Globus pallidus (tissue), 1 donor: Measurements from ENCODE around the gene IFNLR1.

ENCODE experiments used
- DNase-seq: peaks from one replicate; pipeline ENCODE4 v3.0.0-alpha.2; 2015; ENCODE audit warnings: low spot score

The IFNLR1 gene

GRCh38 chr1:24175033-24175755 is 11.9 kb downstream of the IFNLR1 start:
- no peak for DNase-seq

DNA sequence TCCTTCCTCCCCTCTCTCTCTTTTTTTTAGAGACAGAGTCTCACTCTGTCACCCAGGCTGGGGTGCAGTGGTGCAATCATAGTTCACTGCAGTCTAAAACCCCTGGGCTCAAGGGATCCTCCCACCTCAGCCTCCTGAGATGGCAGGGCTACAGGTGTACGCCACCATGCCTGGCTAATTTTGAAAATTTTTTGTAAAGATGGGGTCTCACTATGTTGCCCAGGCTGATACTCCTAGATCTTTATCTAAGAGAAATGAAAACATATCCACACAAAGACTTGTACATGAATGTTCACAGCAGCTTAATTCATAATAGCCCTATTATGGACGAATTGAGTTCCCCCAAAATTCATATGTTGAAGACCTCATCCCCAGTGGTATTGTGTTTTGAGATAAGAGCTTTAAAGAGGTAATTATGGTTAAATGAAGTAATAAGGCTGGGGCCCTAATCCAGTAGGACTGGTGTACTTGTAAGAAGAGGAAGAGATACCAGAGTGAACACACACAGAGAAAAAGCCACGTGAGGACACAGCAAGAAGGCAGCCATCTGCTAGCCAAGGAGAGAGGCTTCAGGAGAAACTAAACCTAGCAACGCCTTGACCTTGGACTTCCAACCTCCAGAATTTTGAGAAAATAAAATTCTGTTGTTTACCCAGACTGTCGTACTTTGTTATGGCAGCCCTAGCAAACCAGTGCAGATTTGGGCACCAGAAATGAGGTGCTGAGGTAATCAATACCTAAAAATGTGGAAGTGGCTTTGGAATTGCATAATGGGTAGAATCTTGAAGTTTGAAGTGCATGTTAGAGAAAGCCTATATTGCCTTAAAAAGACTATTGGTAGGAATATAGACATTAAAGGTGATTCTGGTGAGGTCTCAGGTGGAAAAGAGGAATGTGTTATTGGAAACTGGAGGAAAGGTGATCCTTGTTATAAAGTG is 13.2 kb downstream of the IFNLR1 start:
- no peak for DNase-seq

DNA sequence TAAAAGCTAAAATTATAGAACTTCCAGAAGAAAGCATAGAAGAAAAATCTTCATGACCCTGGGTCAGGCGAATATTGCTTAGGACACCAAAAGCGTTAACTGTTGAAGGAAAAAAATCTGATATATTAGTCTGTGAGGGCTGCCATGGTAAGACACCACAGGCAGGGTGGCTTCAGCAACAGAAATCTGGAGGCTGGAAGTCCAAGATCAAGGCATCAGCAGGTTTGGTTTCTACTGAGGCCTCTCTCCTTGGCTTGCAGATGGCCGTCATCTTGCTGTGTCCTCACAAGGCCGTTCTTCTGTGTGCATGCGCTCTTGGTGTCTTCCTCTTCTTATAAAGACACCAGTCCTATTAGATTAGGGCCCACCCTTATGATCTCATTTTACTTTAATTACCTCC is 14.5 kb downstream of the IFNLR1 start:
- no peak for DNase-seq

DNA sequence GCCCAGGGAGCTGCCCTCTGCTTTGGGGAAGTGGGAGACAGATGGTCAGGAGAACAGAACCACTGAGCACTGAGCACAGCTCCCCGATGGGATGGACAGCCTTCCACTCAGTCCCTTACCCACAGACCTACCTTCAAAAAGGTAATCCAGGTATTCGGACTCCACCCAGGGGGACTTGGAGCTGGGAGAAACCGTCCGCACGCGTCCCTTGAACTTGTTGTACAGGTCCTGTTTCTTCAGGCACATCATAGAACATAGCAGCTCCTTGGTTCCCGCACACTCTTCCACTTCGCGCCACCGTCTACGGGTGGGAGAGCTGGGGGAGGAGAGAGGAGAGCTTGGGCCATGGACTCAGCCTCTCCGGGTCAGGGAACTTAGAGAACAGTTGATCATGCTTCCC is 17.8 kb downstream of the IFNLR1 start:
- DNase-seq = no peak

- DNase-seq = no peak
These were observed 18.8 kb downstream of the IFNLR1 start for GRCh38 chr1:24168245-24168644.

DNA sequence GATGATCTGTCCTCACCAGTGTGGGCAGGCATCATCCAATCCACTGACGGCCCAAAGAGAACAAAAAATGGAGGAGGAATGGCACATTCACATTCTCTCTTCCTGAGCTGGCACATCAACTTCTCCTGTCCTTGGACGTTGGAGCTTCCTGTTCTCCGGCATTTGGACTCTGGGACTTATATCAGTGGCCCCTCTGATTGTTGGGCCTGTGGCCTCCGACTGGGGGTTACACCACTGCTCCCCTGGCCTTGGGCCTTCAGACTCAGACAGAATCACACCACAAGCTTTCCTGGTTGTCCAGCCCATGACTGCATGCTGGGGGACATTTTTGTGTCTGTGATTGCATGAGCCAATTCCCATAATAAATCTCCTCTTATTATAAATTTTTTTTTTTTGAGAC is 20.1 kb downstream of the IFNLR1 start:
- no peak for DNase-seq

DNA sequence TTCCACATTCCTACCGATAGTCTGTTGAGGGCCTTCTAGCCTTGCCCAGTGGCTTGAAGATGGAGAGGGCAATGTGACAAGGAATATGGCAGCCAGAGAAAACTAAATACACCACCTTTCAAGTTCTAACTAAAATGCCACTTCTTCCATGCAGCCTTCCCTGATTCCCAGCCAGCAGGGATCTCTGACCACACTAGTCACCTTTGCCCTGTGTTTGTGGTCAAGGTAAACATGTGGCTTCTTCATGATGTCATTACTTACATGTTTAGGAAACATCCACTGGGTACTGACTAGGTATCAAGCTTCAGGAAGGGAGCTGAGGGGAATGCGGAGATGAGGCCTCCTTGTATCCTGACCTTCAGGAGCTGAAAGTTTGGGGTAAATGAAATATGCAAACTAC is 21.6 kb downstream of the IFNLR1 start:
- DNase-seq = no peak

DNA sequence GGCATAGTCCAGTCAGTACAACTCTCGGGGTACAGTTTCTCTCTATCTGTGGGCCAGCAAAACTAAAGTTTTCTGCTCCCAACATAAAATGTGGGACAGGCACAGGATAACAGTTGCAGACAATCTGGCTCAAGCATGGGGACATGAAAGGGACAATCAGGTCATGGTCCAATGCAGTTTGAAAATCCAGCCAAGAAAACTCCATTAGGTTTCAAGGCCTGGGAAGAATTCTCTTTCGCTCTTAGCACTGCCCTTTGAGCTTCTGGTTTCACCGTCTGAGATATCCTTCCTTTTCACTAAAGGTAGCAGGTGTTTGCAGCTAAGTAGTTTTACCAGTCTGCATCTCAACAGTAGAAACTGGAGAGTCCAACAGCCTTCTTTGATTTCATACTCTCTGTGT is 23.1 kb downstream of the IFNLR1 start:
- DNase-seq = no peak

GRCh38 chr1:24162201-24162600 is 24.9 kb downstream of the IFNLR1 start:
- no peak for DNase-seq

DNA sequence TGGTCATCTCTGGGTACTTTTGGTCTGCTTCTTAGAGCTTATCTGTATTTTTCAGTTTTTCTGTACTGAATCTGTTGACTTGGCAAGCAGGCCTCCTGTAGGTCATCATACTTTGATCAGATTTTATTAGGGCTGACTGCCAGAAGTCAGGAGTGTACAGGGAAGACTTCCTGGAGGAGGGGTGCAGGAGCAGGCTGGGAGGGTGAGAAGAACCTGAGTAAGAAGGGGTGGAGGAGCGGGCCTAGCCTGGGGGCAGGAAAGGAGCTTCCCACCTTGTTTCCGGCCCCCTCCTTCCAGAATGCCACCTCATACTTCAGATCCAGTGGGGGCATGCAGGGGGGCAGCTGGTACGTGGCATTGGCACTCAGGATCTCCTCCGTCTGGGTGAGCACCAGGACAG is 25.8 kb downstream of the IFNLR1 start:
- no peak for DNase-seq

GRCh38 chr1:24159366-24159765 is 27.7 kb downstream of the IFNLR1 start:
- DNase-seq = no peak

GRCh38 chr1:24157918-24158481 is 29.1 kb downstream of the IFNLR1 start:
- no peak for DNase-seq

- no peak for DNase-seq
These were observed 30.4 kb downstream of the IFNLR1 start for GRCh38 chr1:24156542-24157260.

DNA sequence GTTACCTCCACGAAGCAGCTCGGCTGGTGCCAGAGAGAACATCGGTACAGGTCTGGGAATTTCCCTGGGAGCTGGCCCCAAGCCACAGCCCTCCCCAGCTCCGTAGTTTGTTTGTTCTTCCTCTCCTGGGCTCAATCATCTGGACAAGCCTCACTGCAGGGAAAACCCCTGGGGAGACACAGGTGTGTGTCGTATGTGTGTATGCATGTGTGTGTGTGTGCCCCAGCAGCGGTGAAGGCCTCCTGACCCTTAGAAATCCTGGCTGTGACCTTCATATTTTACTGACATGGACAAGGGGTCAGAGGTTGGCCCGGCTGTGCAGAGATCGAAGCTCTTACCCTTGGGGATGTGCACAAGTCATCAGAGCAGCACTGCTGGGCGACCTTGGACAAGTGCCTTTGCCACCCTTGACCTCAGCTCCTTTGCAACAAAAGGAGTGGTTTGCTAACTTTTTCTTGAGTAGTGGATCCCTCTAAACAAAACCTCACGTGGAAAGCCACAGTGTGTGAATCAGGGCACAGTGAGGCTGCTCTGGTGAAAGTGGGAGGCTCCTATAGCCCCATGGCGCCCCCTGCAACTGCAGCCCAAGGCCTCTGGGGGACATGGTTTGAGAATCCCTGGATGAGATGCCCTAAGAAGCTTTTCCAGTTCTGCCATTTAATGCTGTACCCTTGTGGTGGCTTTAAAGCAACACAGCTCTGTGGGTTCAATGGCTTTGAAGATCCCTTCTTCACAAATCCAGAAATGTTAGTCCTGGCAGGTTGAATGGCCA is 31.9 kb downstream of the IFNLR1 start:
- no peak for DNase-seq

GRCh38 chr1:24154215-24154614 is 32.9 kb downstream of the IFNLR1 start:
- no peak for DNase-seq

DNA sequence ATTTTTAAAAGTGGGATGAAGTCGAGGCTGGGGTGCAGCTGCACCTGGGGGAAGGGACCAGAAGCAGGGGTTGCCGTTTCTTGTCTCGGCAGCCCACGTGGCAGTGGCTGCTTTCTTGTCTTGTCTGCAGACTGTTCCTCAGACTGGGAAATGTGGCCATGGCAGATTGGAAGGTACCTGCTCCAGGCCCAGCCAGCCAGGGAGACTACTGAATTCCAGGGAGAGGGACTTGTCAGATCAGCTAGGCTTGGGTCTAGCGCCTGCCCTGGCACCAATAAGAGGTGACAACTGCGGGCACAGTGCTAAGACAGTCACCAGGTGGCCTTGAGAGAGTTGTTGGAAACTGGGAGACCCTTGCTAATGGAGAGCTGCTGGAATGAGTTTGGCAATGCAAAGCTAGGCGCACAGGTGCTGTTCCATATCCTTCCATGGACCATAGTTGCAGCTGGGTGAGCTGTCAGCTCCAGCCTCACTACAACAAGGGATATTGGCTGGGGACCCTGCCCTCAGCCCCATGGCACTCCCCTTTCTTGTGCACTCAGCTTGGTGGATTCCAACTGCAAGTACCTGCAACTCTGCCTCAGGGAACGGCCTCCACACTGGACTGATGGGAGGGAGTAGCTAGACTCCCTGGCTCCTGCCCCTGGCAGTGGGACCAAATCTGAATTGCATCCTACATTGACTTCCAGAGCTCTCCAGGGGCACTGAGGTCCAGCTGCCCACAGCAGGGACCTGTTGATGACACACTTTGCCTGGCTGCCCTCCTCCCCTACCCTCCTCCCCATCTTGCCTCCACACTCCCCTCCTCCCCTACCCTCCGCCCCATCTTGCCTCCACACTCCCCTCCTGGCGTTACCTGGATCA is 34.2 kb downstream of the IFNLR1 start:
- no peak for DNase-seq

DNA sequence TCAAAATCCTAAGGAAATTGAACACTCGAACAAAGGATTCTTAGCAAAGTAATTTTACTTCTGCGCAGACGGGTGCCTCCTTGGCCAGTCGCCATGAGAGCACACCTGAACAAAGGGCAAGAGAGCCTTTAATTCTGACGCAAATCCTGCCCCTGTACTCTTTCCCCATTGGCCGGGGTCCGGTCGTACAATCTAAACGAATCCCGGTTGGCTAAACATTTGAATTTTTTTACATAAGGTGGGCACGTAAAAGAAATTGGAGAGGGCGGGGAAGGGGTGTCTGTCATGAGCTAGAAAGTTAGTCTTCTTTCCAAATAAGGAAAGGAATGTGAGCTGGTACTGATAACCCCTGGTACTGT is 35.9 kb downstream of the IFNLR1 start:
- no peak for DNase-seq

DNA sequence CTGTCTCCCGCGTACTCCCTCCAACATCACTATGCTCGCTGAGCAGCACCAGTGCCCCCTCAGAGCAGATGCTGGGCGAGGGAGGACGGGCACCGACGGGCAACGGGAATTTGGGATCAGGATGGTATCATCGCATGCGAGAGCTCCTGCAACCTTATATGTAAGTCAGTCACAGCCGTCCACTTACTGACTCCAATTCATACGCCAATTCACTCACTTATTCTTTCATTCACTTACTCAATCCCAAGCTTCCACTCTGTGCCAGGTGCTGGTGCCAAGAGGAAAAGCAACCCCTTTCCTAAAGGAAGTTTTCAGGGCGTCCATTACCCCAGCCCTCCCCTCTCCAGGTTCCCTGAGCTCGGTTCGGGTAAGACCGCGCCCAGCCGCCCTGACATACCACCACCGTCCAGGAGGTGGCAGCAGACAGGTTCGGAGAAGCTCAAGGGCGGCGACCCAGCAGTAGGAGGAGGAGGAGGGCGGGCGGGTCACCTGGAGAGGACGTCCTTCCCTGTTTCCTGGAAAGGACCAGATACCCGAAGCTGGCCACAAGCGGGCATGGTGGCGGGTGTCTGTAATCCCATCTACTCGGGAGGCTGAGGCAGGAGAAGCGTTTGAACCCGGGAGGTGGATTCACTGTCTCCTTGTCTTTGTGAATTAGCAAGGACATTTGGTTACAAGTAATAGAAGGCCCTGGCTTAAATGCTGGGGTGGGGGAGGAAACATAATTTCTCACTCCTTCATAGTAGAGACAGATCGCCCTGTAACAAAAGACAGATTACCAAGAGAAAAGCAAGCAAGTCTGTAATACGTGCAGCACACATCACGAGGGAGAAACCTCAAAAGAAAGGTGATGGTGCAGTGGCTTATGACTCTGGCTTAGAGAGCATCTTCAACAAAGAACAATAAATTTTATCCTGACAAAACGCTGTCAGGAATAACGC is 36.6 kb downstream of the IFNLR1 start:
- peak; percentile 55 for DNase-seq

GRCh38 chr1:24149866-24150233 is 37.2 kb downstream of the IFNLR1 start:
- DNase-seq = no peak

- DNase-seq = no peak
These were observed 39.3 kb downstream of the IFNLR1 start for GRCh38 chr1:24147816-24148215.
